Measurements from ENCODE around the gene BMP5. TPM values are rescaled to one million over a fixed set of nuclear protein-coding genes. Genes with fewer than 3 reads are reported as not detected.

BMP5 gene
- total RNA-seq, 4 donors from 2014 or later: 0.10 TPM; not detected in 3

DNA sequence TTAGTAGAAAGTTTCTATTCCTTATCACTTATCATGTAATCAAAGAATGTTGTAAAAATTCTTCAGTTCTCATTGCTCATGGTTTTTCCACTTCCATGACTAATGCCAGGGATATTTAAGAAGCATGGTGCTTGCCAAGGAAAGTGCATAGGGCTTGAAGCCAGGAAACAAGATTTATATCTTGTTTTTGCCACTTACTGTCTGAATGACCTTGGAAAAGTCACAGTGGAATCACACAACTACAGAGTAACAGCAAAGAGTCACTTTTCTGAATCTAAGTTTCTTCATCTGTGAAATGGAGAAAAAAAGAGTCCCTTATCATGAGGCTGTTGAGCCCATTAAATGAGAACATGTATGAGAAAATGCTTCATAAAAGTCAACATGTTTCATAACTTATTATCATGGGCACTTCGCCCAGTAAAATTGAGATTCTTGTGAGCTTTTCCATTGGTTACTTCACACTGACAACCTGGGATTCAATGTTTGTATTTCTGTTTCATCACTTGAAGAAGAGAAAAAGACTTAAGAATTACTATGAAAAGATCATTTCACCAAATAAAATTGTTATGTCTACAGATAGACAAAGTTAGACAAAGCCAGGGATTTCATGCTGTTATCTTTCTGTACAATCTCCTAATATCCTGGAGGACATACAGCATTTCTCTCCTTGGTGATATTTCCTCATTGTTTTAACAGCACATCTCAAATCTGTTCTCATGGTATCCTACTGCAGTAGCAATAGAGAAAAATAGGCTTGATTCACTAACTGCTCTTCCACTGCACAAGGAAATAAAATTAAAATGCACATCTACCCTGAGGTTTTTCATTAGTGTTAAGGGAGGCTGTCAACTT is 7.6 kb upstream of the BMP5 start:
- H3K4me3 ChIP-seq (ENCODE audit: low read depth, poor library complexity, severe bottlenecking): no peak overlapping the region
- intact Hi-C loops (cut with DNase I; ENCODE audit: low total_unique reads): no loop called here
- 55 to 67% methylated on average over 1 of the region's 1 CpG for WGBS, 2 donors
- no peak for DNase-seq (ENCODE audit: low spot score in 2 of 2)
- no peak for TF ChIP-seq POLR2A (IDR thresholded peaks at IDR 0.05)
- TF ChIP-seq, protein P1, sequence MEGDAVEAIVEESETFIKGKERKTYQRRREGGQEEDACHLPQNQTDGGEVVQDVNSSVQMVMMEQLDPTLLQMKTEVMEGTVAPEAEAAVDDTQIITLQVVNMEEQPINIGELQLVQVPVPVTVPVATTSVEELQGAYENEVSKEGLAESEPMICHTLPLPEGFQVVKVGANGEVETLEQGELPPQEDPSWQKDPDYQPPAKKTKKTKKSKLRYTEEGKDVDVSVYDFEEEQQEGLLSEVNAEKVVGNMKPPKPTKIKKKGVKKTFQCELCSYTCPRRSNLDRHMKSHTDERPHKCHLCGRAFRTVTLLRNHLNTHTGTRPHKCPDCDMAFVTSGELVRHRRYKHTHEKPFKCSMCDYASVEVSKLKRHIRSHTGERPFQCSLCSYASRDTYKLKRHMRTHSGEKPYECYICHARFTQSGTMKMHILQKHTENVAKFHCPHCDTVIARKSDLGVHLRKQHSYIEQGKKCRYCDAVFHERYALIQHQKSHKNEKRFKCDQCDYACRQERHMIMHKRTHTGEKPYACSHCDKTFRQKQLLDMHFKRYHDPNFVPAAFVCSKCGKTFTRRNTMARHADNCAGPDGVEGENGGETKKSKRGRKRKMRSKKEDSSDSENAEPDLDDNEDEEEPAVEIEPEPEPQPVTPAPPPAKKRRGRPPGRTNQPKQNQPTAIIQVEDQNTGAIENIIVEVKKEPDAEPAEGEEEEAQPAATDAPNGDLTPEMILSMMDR (IDR thresholded peaks at IDR 0.05): no peak

DNA sequence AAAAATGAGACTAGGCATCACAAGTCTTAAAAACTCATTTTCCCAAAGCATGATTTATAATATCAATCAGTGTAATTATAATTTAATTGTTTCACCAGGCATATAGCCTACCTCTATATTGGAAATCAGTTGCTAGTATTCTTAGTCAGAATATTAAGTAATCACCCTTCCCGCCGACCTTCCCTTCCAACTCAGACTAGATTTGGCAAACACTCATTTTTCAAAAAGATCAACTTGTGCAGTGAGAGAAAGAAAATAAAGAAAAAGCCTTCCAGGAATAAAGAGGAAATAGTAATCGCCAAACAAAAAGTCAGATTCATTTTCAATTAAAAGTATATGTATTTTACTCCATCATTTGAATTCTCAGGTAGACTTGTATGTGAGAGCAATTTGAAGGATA is 1.9 kb upstream of the BMP5 start:
- no peak overlapping the region for H3K4me3 ChIP-seq (ENCODE audit: low read depth, poor library complexity, severe bottlenecking)
- TF ChIP-seq, protein P1 (IDR thresholded peaks at IDR 0.05): no peak
- TF ChIP-seq POLR2A (IDR thresholded peaks at IDR 0.05): no peak
- 56 to 64% methylated on average over 3 of the region's 3 CpGs for WGBS, 2 donors
- intact Hi-C loops (cut with DNase I; ENCODE audit: low total_unique reads): no loop called here
- DNase-seq (ENCODE audit: low spot score in 2 of 2): no peak

DNA sequence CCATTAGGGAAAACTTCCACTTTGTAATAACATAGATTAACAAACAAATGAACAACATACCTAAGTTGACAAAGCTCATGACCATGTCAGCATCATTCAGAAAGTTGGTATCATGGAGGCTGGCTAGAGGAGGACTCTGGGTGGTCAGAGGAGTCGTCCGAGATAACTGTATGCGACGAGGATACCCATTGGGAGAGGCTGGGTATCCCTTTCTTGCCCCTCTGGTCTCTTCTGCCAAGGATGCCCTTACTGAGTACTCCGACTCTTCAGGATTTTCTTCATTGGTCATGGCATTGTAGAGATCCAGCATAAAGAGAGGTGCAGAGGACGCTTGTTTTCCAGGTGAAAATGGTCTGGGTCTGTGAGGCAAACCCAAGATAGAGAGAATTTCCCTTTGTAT is 1.1 kb downstream of the BMP5 start:
- H3K4me3 ChIP-seq (ENCODE audit: low read depth, poor library complexity, severe bottlenecking): no peak overlapping the region
- no peak for TF ChIP-seq POLR2A (IDR thresholded peaks at IDR 0.05)
- TF ChIP-seq, protein P1 (IDR thresholded peaks at IDR 0.05): no peak
- intact Hi-C loops (cut with DNase I; ENCODE audit: low total_unique reads): no loop called here
- DNase-seq (ENCODE audit: low spot score in 2 of 2): no peak
- WGBS, 2 donors: 89 to 93% methylated on average over 6 of the region's 6 CpGs

DNA sequence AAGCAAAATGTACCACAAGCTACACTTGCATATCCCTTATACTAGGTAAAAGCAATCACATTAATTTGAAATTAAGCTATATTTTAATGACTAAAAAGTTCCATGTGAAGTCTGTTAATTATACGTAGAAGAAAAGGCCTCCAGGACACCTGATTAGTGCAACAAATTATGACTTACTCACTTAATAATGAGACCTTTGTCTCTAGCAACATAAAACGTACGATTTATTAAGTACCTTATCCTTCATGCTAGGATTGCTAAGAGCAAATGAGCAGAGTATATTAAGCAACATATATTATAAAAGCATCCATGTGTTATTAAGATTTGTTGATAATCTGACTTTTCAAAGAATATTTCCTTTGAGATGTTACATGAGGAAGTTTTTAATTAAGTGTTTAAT is 2.5 kb downstream of the BMP5 start:
- intact Hi-C loops (cut with DNase I; ENCODE audit: low total_unique reads): no loop called here
- no peak overlapping the region for H3K4me3 ChIP-seq (ENCODE audit: low read depth, poor library complexity, severe bottlenecking)
- WGBS, 2 donors: 70 to 73% methylated on average over 3 of the region's 3 CpGs
- DNase-seq (ENCODE audit: low spot score in 2 of 2): no peak
- TF ChIP-seq, protein P1 (IDR thresholded peaks at IDR 0.05): no peak
- no peak for TF ChIP-seq POLR2A (IDR thresholded peaks at IDR 0.05)

DNA sequence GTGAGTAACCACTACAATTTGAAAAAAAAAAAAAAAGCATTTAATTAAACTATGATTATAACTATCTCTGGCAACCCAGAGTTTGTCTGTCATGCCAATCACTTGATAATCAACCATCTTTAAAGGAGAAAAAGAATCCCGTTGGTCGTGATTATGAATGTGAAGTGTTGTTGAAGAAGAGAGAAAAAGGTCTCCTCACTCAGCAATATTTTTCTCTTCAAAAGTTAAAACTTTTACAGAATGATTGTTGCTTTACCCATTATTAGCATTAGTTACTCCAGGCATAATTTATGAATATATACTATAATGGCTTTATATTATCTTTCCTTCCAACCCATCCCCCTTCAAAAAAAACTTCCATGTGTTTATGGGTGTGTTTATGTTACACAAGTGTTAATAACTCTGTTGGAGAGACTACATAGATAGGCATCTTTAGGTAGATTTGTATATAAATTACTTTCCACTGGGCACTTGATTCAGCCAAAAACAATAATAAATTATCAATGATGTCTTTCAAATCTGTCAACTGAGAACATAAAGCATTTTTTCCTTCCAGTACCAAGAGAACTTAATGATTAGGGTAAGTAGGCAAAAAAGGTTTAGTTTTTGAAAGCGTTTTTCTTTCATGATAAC is 5.1 kb downstream of the BMP5 start:
- intact Hi-C loops (cut with DNase I; ENCODE audit: low total_unique reads): no loop called here
- no peak overlapping the region for H3K4me3 ChIP-seq (ENCODE audit: low read depth, poor library complexity, severe bottlenecking)
- DNase-seq (ENCODE audit: low spot score in 2 of 2): no peak
- no peak for TF ChIP-seq POLR2A (IDR thresholded peaks at IDR 0.05)
- TF ChIP-seq, protein P1 (IDR thresholded peaks at IDR 0.05): no peak
- 87% methylated on average over 3 of the region's 3 CpGs for WGBS, 2 donors
